IMR-90 (cell line): ENCODE results near the gene ZBTB45. TPM values are rescaled to one million over a fixed set of nuclear protein-coding genes. Genes with fewer than 3 reads are reported as not detected.

Source experiments
- ATAC-seq: fragments of 200-7000 bp; cut with Tn5 transposase; 2 replicates; pipeline ENCODE4 v1.9.1; 2020; ENCODE audit warnings: low read depth, mild to moderate bottlenecking, moderate library complexity
- BruUV-seq: library from RNA; stranded (reverse); fragments of 400-500 nt; replicated peaks from 2 replicates; lab custom pipeline; 2021; lab: Mats Ljungman, UMichigan
- CTCF ChIA-PET: fragments of 300-600 bp; formaldehyde crosslinking; extraction: SDS; loops from one replicate; lab custom pipeline; 2021; ENCODE audit warnings: antibody characterized with exemption; lab: Yijun Ruan, JAX
- POLR2A ChIA-PET: fragments of 300-600 bp; sonication (Branson Sonifier 250); formaldehyde crosslinking; loops from one replicate; lab custom pipeline; 2022; ENCODE audit warnings: antibody characterized with exemption; ENCODE audit not compliant: unreplicated experiment; lab: Charles Lee
- DNase-seq: peaks from one replicate; pipeline ENCODE4 v3.0.0; 2013
- H2AFZ ChIP-seq: replicated peaks from 2 replicates; pipeline ENCODE3; 2013; ENCODE audit warnings: low read length, mild to moderate bottlenecking; ENCODE audit not compliant: poor library complexity
- H2AK5ac ChIP-seq: 2 replicates; pipeline ENCODE4 v1.6.1; 2013; ENCODE audit warnings: low read depth, low read length, inconsistent platforms
- H2AK9ac ChIP-seq: replicated peaks from 2 replicates; pipeline ENCODE3; 2013; ENCODE audit warnings: mild to moderate bottlenecking, low read depth, low read length, moderate library complexity; ENCODE audit not compliant: poor library complexity
- H2BK120ac ChIP-seq: 2 replicates; pipeline ENCODE4 v1.6.1; 2013; ENCODE audit warnings: low read depth, low read length, inconsistent platforms
- H2BK15ac ChIP-seq: 3 replicates; pipeline ENCODE4 v1.6.1; 2013; ENCODE audit warnings: low read depth, low read length, inconsistent platforms
- H2BK20ac ChIP-seq: 2 replicates; pipeline ENCODE4 v1.6.1; 2013; ENCODE audit warnings: low read depth, mild to moderate bottlenecking, inconsistent platforms, low read length, moderate library complexity
- H2BK5ac ChIP-seq: 2 replicates; pipeline ENCODE4 v1.6.1; 2013; ENCODE audit warnings: mild to moderate bottlenecking, low read depth, low read length, inconsistent platforms; ENCODE audit not compliant: poor library complexity, severe bottlenecking
- H3K14ac ChIP-seq: replicated peaks from 2 replicates; pipeline ENCODE4 v1.6.1; 2013; ENCODE audit warnings: low read depth, low read length, inconsistent platforms
- H3K18ac ChIP-seq: 2 replicates; pipeline ENCODE4 v1.6.1; 2013; ENCODE audit warnings: low read depth, low read length, control low read depth
- H3K23ac ChIP-seq: 2 replicates; pipeline ENCODE4 v1.6.1; 2013; ENCODE audit warnings: low read depth, low read length, inconsistent platforms
- H3K27ac ChIP-seq: 2 replicates; pipeline ENCODE4 v1.5.1; 2013; ENCODE audit warnings: mild to moderate bottlenecking, control low read depth, low read length; ENCODE audit not compliant: insufficient read depth
- H3K27me3 ChIP-seq: 2 replicates; pipeline ENCODE4 v1.6.1; 2013; ENCODE audit warnings: low read length; ENCODE audit not compliant: control insufficient read depth, insufficient read depth
- H3K36me3 ChIP-seq: 2 replicates; pipeline ENCODE4 v1.6.1; 2013; ENCODE audit warnings: low read length, mixed read lengths; ENCODE audit not compliant: control insufficient read depth, insufficient read depth
- H3K4ac ChIP-seq: 2 replicates; pipeline ENCODE4 v1.6.1; 2013; ENCODE audit warnings: low read depth, low read length, inconsistent platforms
- H3K4me1 ChIP-seq: 2 replicates; pipeline ENCODE4 v1.6.1; 2013; ENCODE audit warnings: low read length, mixed read lengths; ENCODE audit not compliant: control insufficient read depth, insufficient read depth
- H3K4me2 ChIP-seq: 2 replicates; pipeline ENCODE4 v1.6.1; 2013; ENCODE audit warnings: low read depth, mild to moderate bottlenecking, control low read depth, low read length, moderate library complexity
- H3K4me3 ChIP-seq: 2 replicates; pipeline ENCODE4 v1.5.1; 2013; ENCODE audit warnings: low read depth, mild to moderate bottlenecking, control low read depth, low read length, moderate library complexity; ENCODE audit not compliant: insufficient read depth
- H3K56ac ChIP-seq: 2 replicates; pipeline ENCODE4 v1.6.1; 2013; ENCODE audit warnings: low read length, inconsistent platforms; ENCODE audit not compliant: insufficient read depth; ENCODE audit errors: extremely low read depth
- H3K79me1 ChIP-seq, 2 experiments: 2 replicates each; pipeline ENCODE4 v1.6.1; 2013; ENCODE audit warnings: low read length in 2 of 2, inconsistent platforms in 1 of 2, low read depth in 1 of 2
- H3K9ac ChIP-seq: 2 replicates; pipeline ENCODE4 v1.6.1; 2013; ENCODE audit warnings: low read depth, low read length, control low read depth
- H3K9me1 ChIP-seq: 2 replicates; pipeline ENCODE4 v1.6.1; 2013; ENCODE audit warnings: low read length, inconsistent platforms; ENCODE audit not compliant: insufficient read depth
- H3K9me3 ChIP-seq: 2 replicates; pipeline ENCODE4 v1.6.1; 2013; ENCODE audit warnings: low read length; ENCODE audit not compliant: control insufficient read depth, insufficient read depth
- H4K20me1 ChIP-seq: 2 replicates; pipeline ENCODE4 v1.6.1; 2013; ENCODE audit warnings: low read length, inconsistent platforms; ENCODE audit not compliant: insufficient read depth
- H4K5ac ChIP-seq: 2 replicates; pipeline ENCODE4 v1.6.1; 2013; ENCODE audit warnings: mild to moderate bottlenecking, low read depth, low read length, control low read depth
- H4K8ac ChIP-seq, 2 experiments: 2 replicates each; pipeline ENCODE4 v1.6.1; 2013; ENCODE audit warnings: low read depth in 2 of 2, low read length in 2 of 2, control low read depth in 1 of 2, inconsistent platforms in 1 of 2
- H4K91ac ChIP-seq: 2 replicates; pipeline ENCODE4 v1.6.1; 2013; ENCODE audit warnings: low read depth, low read length, inconsistent platforms; ENCODE audit not compliant: insufficient read depth
- CEBPB ChIP-seq: IDR thresholded peaks from 2 replicates; pipeline ENCODE4 v1.6.1; 2012; ENCODE audit warnings: low read depth, low read length, improper control_type of control experiment
- CTCF ChIP-seq: conservative IDR thresholded peaks from 2 replicates; pipeline ENCODE4 v1.5.1; 2012; ENCODE audit warnings: mild to moderate bottlenecking, low read depth, low read length, improper control_type of control experiment
- MAZ ChIP-seq: IDR thresholded peaks from 2 replicates; pipeline ENCODE4 v1.6.1; 2012; ENCODE audit warnings: low read depth, mild to moderate bottlenecking, low read length, improper control_type of control experiment, moderate library complexity, borderline replicate concordance
- MXI1 ChIP-seq: IDR thresholded peaks from 2 replicates; pipeline ENCODE4 v1.6.1; 2012; ENCODE audit warnings: low read depth, mild to moderate bottlenecking, low read length, moderate library complexity, borderline replicate concordance
- RAD21 ChIP-seq: IDR thresholded peaks from 2 replicates; pipeline ENCODE4 v1.6.1; 2012; ENCODE audit warnings: low read length, improper control_type of control experiment
- SMC3 ChIP-seq: fragments of 150-350 bp; IDR thresholded peaks from 2 replicates; pipeline ENCODE4 v1.6.1; 2016; ENCODE audit warnings: low read depth, mild to moderate bottlenecking, antibody characterized with exemption, low read length, moderate library complexity
- WGBS, 2 experiments: methylation state at CpG; one replicate each; pipeline versions ENCODE4 v1.1.5 to v1.1.7; 2013; ENCODE audit warnings: missing lambda C conversion rate in 2 of 2; ENCODE audit not compliant: insufficient read length in 1 of 2; ENCODE audit errors: extremely low coverage in 2 of 2; 5-methylcytosine and 5-hydroxymethylcytosine counted together
- dilution Hi-C: fragments of 300-500 bp; cut with HindIII; formaldehyde crosslinking; loops from one replicate; pipeline ENCODE4 v1.14.3; 2018; ENCODE audit warnings: low sequenced_read_pairs; ENCODE audit not compliant: unreplicated experiment
- in situ Hi-C: fragments of 300-500 bp; cut with MboI; formaldehyde crosslinking; loops from 3 replicates; pipeline ENCODE4 v1.14.3; 2019; ENCODE audit warnings: low sequenced_read_pairs, inconsistent platforms, mixed read lengths
- intact Hi-C: fragments of 100-400 bp; cut with micrococcal nuclease; formaldehyde crosslinking; loops from 2 replicates; pipeline ENCODE4 v1.10.0; 2022
- polyA plus RNA-seq, 3 experiments: library from polyadenylated mRNA; depleted of rRNA; stranded (reverse); fragments of >200 nt; gene quantifications; 2 replicates each; pipeline ENCODE4 v1.2.3, GENCODE V29; 2012; ENCODE audit warnings: low replicate concordance in 1 of 3
- total RNA-seq: library from RNA; depleted of rRNA; stranded (reverse); fragments of >200 nt; gene quantifications from 2 replicates; pipeline ENCODE4 v1.2.3, GENCODE V29; 2012

ZBTB45 gene
- total and polyA plus RNA-seq, 2 of the 4 experiments (the other 2 are of a cell fraction), result 1.4 to 9.7 TPM

- ATAC-seq, result peak; percentile 75
- H2BK20ac ChIP-seq, result no peak overlapping the region
- no peak overlapping the region for H3K18ac ChIP-seq
- 0 out of 2 replicates have a peak overlapping the region, but pooled peaks have one; percentile 41 for H3K4ac ChIP-seq
- peak overlapping the region; percentile 68 for H3K4me2 ChIP-seq
- H3K9me1 ChIP-seq, result peaks cover 8% of the 10 kb centered on the region
- TF ChIP-seq CEBPB (no peak), CTCF (peak; percentile 77), MAZ (peak; percentile 61; the same call in 1 of the 2 replicates), RAD21 (peak; percentile 63), MXI1 (0 out of 2 replicates have a peak, but pooled peaks have one; percentile 45), SMC3 (peak; percentile 52)
- H2AK5ac ChIP-seq, result peak overlapping the region; percentile 72
- dilution Hi-C loops (no loop called here), in situ Hi-C loops (no loop called here), intact Hi-C loops (no loop called here)
- no peaks in the 10 kb centered on the region for H3K9me3 ChIP-seq
- peaks cover 6% of the 10 kb centered on the region for H3K4me1 ChIP-seq
- H3K56ac ChIP-seq, result no peak overlapping the region
- no peak overlapping the region for H4K5ac ChIP-seq
- peak; percentile 68 for DNase-seq
- no peak overlapping the region for H3K23ac ChIP-seq
- no peak overlapping the region for H2BK120ac ChIP-seq
- H3K79me1 ChIP-seq, result peaks cover 4 to 58% of the 10 kb centered on the region in 2 experiments; a peak in 3 of 4 replicates
- no peak overlapping the region for H2BK5ac ChIP-seq
- H4K20me1 ChIP-seq, result peaks cover 23% of the 10 kb centered on the region
- H2BK15ac ChIP-seq, result no peak overlapping the region
- H3K14ac ChIP-seq, result 0 out of 2 replicates have a peak overlapping the region, but pooled peaks have one; percentile 3
- H3K27ac ChIP-seq, result no peak overlapping the region
- ChIA-PET POLR2A (no interaction called here), CTCF (no interaction called here)
- peak overlapping the region; percentile 71 for H2AFZ ChIP-seq
- WGBS, 2 experiments, result 33% methylated on average over 30 of the region's 66 CpGs; no CpG with 5 or more reads in 1 of the 2 experiments
- BruUV-seq, result no TSS peak
- H3K36me3 ChIP-seq, result peaks cover 20% of the 10 kb centered on the region
- no peak overlapping the region for H4K91ac ChIP-seq
- peak overlapping the region; percentile 34; the same call in 1 of the 2 replicates for H3K4me3 ChIP-seq
- H3K27me3 ChIP-seq, result no peaks in the 10 kb centered on the region
- H2AK9ac ChIP-seq, result peak overlapping the region; percentile 23
- H3K9ac ChIP-seq, result no peak overlapping the region
- peak overlapping the region; percentile 53 to 57; a peak in 3 of 4 replicates for H4K8ac ChIP-seq
These were observed 5.7 kb downstream of the ZBTB45 start for GRCh38 chr19:58513694-58514563.
